Smooth muscle cell (in vitro differentiated cells): ENCODE data around the gene GSPT1. TPM values are rescaled to one million over a fixed set of nuclear protein-coding genes. Genes with fewer than 3 reads are reported as not detected.

Experiments
- DNase-seq: peaks from one replicate; lab custom pipeline; 2025; ENCODE audit not compliant: unreplicated experiment; lab: John Stamatoyannopoulos, UW
- H2AFZ ChIP-seq: fragments of 200-600 bp; sonication (generic); 2 replicates; pipeline ENCODE4 v1.6.0; 2016; ENCODE audit warnings: antibody characterized with exemption, low read depth, mild to moderate bottlenecking
- H3F3A ChIP-seq: fragments of 200-600 bp; sonication (generic); 2 replicates; pipeline ENCODE4 v1.6.0; 2017; ENCODE audit warnings: antibody characterized with exemption, low read depth
- H3K27ac ChIP-seq: fragments of 200-600 bp; sonication (generic); 2 replicates; pipeline ENCODE4 v1.5.1; 2016; ENCODE audit warnings: low read depth, mild to moderate bottlenecking
- H3K27me3 ChIP-seq: fragments of 200-600 bp; sonication (generic); 2 replicates; pipeline ENCODE4 v1.6.1; 2016; ENCODE audit warnings: low read depth, mild to moderate bottlenecking
- H3K36me3 ChIP-seq: fragments of 200-600 bp; sonication (generic); 2 replicates; pipeline ENCODE4 v1.5.1; 2016; ENCODE audit warnings: low read depth
- H3K4me1 ChIP-seq: fragments of 200-600 bp; sonication (generic); 2 replicates; pipeline ENCODE4 v1.5.1; 2016; ENCODE audit warnings: low read depth
- H3K4me2 ChIP-seq: fragments of 200-600 bp; sonication (generic); 2 replicates; pipeline ENCODE4 v1.6.0; 2016; ENCODE audit warnings: mild to moderate bottlenecking
- H3K4me3 ChIP-seq: fragments of 200-600 bp; sonication (generic); 2 replicates; pipeline ENCODE4 v1.5.1; 2016; ENCODE audit warnings: mild to moderate bottlenecking
- H3K79me2 ChIP-seq: fragments of 200-600 bp; sonication (generic); 2 replicates; pipeline ENCODE4 v1.6.0; 2016; ENCODE audit warnings: low read depth, mild to moderate bottlenecking
- H3K9ac ChIP-seq: fragments of 200-600 bp; sonication (generic); 2 replicates; pipeline ENCODE4 v1.6.0; 2016; ENCODE audit warnings: low read depth
- H3K9me3 ChIP-seq: fragments of 200-600 bp; sonication (generic); replicated peaks from 2 replicates; pipeline ENCODE4 v1.5.1; 2016; ENCODE audit warnings: low read depth
- H4K20me1 ChIP-seq: fragments of 200-600 bp; sonication (generic); 2 replicates; pipeline ENCODE4 v1.6.0; 2016; ENCODE audit warnings: low read depth
- WGBS: methylation state at CpG from one replicate; pipeline ENCODE4 v1.1.7; 2016; ENCODE audit warnings: low lambda C conversion rate; 5-methylcytosine and 5-hydroxymethylcytosine counted together
- polyA plus RNA-seq: library from polyadenylated mRNA; unstranded; fragments of >200 nt; fragmentation: Nextera tagmentation; extraction: Ambion mirVana; gene quantifications from 2 replicates; pipeline ENCODE4 v1.2.1, GENCODE V29; 2016
- total RNA-seq: library from RNA; depleted of rRNA; stranded (reverse); fragments of >200 nt; gene quantifications from 2 replicates; pipeline ENCODE4 v1.2.3, GENCODE V29; 2014
- TF ChIP-seq, protein P1 (sequence below): fragments of 200-600 bp; sonication (generic); IDR thresholded peaks from 2 replicates; pipeline ENCODE4 v1.5.1; 2017; ENCODE audit warnings: borderline replicate concordance, mild to moderate bottlenecking, antibody characterized with exemption; ENCODE audit not compliant: insufficient read depth, poor library complexity, severe bottlenecking

Gene GSPT1
- total and polyA plus RNA-seq, 2 experiments from 2014 or later, result 79.1 to 85.4 TPM

DNA sequence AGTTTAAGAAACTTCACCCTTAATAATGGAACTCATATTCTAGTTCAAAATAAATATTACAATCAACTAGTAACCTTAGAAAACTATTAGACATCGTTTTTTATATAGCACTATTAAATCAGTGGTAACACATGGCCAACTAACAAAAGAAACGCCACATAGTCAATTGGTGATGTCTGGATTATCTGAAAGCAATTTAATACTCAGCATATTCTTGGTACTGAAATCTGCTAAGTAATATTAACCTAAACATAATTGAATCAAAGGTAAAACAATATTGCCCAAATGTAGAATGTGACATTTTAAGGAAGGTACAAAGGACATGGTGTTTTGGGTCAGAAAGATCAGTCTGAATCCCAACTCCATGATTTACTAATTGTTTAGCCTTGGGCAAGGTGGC, 53.3 kb downstream of the GSPT1 start:
- Histone ChIP-seq H3K4me2 (no peak overlapping the region), H3K36me3 (no peaks in the 10 kb centered on the region), H3K4me3 (no peak overlapping the region), H3K27me3 (no peaks in the 10 kb centered on the region), H4K20me1 (peaks cover 89% of the 10 kb centered on the region), H3K79me2 (peaks cover 37% of the 10 kb centered on the region), H3K9me3 (no peaks in the 10 kb centered on the region), H3K27ac (no peak overlapping the region), H2AFZ (no peak overlapping the region), H3F3A (no peaks in the 10 kb centered on the region), H3K9ac (no peak overlapping the region), H3K4me1 (no peaks in the 10 kb centered on the region)
- no peak for DNase-seq
- WGBS, result 94% methylated on average over 2 of the region's 2 CpGs
- TF ChIP-seq, protein P1, sequence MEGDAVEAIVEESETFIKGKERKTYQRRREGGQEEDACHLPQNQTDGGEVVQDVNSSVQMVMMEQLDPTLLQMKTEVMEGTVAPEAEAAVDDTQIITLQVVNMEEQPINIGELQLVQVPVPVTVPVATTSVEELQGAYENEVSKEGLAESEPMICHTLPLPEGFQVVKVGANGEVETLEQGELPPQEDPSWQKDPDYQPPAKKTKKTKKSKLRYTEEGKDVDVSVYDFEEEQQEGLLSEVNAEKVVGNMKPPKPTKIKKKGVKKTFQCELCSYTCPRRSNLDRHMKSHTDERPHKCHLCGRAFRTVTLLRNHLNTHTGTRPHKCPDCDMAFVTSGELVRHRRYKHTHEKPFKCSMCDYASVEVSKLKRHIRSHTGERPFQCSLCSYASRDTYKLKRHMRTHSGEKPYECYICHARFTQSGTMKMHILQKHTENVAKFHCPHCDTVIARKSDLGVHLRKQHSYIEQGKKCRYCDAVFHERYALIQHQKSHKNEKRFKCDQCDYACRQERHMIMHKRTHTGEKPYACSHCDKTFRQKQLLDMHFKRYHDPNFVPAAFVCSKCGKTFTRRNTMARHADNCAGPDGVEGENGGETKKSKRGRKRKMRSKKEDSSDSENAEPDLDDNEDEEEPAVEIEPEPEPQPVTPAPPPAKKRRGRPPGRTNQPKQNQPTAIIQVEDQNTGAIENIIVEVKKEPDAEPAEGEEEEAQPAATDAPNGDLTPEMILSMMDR, result no peak

DNA sequence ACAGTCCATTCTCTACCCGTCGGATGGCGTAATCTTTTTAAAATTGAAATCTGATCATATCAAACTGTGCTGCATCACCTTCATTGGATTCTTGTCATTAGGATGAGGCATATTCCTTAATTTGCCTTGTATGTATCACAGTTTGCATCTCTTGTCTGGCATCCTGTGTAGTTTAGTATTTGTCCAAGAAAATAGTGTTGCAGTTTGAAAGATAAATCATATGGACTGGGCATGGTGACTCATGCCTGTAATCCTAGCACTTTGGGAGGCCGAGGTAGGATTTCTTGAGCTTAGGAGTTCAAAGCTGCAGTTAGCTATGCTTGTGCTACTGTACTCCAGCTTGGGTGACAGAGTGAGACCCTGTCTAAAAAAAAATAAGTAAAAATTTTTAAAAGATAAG, 58.6 kb downstream of the GSPT1 start:
- peaks cover 80% of the 10 kb centered on the region for H4K20me1 ChIP-seq
- H3K9me3 ChIP-seq, result no peaks in the 10 kb centered on the region
- no peak overlapping the region for H3K4me3 ChIP-seq
- no peaks in the 10 kb centered on the region for H3K27me3 ChIP-seq
- H3K27ac ChIP-seq, result peak overlapping the region; percentile 3
- no peak overlapping the region for H2AFZ ChIP-seq
- H3K79me2 ChIP-seq, result peaks cover 66% of the 10 kb centered on the region
- no peak overlapping the region for H3K9ac ChIP-seq
- peak overlapping the region; percentile 3 for H3K4me2 ChIP-seq
- TF ChIP-seq, protein P1, result no peak
- H3F3A ChIP-seq, result no peaks in the 10 kb centered on the region
- peaks cover 5% of the 10 kb centered on the region for H3K4me1 ChIP-seq
- WGBS, result 50% methylated on average over 4 of the region's 4 CpGs
- no peak for DNase-seq
- H3K36me3 ChIP-seq, result no peaks in the 10 kb centered on the region

DNA sequence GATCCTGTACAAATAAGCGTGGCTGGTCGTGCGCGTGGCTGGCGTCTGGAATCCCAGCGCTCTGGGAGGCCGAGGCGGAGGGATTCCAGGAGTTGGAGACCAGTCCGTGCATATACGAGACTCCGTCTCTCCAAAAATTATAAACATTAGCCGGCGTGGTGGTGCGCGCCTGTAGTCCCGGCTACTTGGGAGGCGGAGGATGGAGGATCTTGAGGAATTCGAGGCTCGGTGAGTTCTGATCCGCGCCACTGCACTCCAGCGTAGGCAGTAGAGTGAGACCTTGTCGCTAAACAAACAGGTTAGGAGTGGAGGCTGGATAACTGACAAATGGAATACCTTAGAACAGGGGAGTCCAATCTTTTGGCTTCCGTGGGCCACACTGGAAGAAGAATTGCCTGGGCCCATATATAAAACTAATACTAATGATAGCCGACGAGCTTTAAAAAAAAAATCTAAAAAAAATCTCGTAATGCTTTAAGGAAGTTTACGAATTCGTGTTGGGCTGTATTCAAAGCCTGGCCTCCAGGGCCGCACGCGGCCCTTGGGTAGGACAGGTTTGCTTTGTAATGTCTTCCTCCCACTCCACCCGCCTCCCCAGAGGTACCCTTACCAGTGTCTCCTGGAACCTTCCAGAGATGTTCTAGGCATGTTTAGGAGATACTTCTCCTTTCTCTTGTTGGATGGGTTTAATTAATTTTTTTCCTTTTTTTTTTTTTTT, 63.5 kb downstream of the GSPT1 start:
- Histone ChIP-seq H4K20me1 (peaks cover 61% of the 10 kb centered on the region), H3K9ac (peak overlapping the region; percentile 76), H3K4me1 (peaks cover 14% of the 10 kb centered on the region), H3K27ac (peak overlapping the region; percentile 81), H3K4me3 (peak overlapping the region; percentile 79), H3K79me2 (peaks cover 76% of the 10 kb centered on the region), H3K9me3 (no peaks in the 10 kb centered on the region), H3K36me3 (no peaks in the 10 kb centered on the region), H3K27me3 (no peaks in the 10 kb centered on the region), H3F3A (no peaks in the 10 kb centered on the region), H3K4me2 (peak overlapping the region; percentile 93), H2AFZ (peak overlapping the region; percentile 88)
- TF ChIP-seq, protein P1, result no peak
- DNase-seq, result no peak
- WGBS, result 64% methylated on average over 32 of the region's 33 CpGs
